ENCODE results near the gene HCN4.
A peak's percentile ranks its signal among the peaks of the same experiment; 100 is the strongest.

Gene HCN4

DNA sequence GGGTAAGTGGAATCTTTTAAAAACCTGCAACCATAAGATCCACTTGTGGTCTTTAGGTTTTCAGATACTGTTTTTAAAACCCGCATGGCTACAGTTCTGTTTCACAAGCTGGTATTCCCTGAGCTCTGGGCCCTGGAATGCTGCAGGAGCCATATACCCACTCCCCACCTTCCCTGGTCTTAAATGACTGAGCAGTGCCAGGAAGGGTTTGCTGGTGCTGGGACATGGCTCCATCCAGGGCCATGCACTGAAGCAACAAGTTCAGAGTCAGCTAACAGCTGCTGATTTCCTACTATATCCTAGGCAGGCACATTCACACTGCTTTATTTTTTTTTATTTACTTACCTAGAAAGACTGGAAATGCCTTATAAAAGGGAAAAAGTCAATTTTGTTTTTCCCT lies 77.3 kb downstream of the HCN4 start:
- DNase-seq = no peak

DNA sequence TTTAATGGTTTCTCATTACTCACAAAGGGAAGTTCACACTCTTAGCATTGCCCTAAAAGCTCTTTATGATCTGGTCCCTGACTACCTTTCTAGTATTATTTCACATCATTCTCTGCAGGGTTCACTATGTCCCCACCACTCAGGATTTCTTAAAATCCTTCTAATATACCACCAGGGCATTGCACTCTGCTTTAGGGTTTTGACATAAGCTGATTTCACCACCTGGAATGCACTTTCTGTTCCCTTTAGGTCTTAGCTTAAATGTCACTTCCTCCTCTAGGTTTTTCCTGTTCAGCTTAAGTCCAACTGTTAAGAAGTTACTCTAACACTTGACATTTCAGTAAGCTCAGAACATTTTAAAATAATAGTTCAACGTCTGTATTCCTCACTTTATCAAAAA lies 81.7 kb downstream of the HCN4 start:
- no peak for DNase-seq

DNA sequence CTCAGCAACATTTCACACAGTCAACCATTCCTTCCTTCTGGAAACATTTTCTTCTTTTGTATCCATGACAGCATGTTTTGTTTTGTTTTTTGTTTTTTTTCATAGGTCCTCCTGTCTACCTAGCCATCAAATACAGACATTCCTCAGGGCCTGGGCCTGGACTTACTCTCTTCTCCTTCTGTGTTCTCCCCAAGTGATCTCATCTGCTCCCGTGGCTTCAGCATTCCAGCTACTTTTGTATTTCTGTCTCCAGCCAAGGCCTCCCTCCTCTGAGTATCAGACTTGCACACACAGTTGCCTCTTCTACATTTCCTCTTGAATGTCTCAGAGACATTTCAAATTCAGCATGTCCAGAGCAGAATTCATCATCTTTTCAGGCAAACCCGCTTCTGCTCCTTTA lies 82.4 kb downstream of the HCN4 start:
- DNase-seq = no peak

DNA sequence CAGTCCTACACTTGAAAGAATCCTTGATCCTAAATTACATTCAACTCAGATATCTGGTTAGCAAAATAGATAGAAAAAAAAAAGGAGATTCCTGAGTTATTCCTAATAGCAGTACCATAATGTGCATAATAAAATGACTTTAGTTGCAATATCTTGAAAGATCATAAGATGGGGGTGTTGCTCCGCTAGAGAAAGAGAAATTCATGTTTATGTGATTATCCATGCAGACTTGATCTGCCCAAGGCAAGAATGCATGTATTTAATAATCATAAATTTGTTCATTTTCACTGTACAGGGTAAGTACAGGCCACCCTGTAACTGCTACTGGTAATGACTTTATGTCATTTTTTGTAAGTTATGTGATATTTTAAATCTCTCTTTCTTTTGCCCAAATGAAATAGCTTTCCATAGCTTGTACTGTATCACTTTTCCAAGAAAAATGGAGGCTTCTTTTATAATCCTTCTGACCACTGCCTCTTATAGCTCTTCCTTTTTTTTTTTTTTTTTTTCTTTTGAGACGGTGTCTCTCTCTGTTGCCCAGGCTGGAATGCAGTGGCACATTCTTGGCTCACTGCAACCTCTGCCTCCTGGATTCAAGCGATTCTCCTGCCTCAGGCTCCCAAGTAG lies 84.6 kb downstream of the HCN4 start:
- DNase-seq = no peak

DNA sequence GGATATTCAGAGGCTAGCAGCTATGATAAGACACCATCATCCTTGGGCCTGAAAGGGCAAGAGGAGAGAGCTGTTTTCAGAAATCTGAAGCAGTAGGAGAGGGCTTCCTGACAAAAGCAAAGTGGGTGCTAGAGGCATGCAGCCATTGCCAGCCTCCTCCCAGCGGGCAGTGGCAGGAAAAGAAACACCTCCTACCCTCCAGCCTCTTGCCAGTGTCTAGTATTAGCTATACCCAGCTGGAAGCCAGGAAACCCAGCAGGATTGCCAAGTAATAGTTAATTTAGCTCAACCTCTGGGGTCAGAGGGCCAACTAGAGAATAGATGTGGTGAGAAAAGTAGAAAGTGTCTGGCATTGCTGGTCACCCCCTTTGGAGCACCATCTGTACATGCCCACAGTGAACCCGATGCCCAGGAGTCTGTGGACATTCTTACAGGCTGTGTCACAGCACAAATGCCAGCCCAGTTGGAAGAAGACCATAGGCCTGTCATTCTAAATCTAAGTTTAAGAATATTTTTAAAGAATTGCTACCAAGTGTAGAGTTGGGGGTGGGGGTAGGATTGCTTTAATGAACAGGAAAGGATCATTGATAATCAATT lies 85.3 kb downstream of the HCN4 start:
- no peak for DNase-seq

DNA sequence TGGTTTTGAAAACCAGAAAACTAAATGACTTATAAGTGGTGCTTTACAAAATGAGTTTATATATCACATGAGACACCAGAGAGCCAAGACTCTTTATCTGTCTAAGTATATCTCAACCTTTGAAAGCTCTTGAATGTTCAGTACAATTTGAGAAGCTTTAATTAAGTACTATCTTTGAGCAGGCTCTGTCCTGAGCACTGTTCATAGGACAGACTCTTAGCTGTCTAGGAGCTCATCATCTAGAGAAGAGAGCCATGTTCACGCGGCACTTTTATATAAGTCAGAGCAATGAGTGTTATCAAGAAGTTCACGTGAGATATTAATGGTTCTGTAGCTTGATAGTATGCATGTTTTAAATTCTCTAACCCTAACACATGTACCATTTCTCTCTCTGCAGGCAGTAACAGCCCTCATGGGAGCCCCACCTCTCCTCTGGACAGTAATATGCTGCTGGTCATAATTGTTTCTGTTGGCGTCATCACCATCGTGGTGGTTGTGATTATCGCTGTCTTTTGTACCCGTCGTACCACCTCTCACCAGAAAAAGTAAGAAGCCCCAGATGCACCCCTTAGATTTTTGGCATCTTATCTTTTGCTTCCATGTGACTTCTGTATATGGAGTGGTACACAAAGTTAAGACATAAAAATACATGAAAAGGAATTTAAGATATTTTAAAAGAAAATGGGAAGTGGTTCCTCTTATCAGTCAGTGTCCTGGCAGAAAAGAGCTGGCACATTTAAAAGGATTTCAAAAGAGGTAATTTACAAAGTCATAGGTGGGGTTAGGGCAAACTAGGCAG lies 86.0 kb downstream of the HCN4 start:
- no peak for DNase-seq

DNA sequence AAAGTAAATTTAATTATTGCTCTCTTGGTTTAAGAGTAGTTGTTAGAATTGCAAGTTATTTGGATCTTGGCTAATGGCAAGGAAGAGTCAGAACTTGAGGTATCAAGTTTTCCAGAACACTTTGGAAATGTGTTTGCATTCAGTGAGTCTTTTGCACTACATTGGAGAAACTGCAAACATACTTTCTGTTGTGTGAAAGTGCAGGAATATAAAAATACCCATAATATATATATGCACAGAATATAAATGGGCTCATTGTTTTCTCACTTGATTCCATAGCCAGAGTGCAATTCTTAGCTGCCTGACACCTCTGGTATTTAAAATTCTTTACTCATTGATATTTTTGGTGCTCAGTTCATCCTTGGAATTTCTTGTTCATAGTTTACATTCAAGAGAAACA lies 92.9 kb downstream of the HCN4 start:
- DNase-seq = no peak

DNA sequence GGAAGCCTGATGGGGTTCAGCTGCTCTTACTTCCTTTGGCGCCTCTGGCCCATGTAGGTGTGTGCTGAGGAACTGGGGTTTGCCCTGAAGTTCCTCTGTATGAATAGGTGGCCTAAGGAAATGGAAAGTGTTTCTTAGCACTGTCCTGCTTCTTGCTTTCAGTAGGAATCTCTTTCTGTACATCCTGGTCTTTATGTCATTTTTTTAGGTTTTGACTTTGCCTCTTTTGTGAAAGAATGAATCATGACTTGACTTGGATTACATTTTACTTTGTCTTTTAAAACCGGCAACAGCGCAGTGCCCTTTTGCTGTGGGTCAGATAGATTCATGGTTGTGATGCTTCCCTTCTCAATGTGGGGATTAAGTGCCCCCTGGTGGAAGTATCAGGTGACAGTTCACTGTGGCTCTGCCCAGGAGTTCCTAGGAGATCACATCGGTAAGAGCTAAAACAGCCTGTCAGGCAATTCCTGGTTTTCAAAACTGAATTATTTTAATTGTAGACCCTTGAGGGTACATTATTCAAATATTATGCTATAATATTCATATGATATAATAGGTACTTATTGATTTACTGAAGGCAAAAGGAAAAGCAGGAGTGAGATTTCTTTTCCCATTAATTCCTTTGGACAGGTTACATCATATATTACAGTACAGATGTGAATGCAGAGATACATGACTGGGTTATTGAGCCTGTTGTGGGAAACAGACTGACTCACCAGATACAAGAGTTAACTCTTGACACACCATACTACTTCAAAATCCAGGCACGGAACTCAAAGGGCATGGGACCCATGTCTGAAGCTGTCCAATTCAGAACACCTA lies 95.4 kb downstream of the HCN4 start:
- peak; percentile 14 for DNase-seq

DNA sequence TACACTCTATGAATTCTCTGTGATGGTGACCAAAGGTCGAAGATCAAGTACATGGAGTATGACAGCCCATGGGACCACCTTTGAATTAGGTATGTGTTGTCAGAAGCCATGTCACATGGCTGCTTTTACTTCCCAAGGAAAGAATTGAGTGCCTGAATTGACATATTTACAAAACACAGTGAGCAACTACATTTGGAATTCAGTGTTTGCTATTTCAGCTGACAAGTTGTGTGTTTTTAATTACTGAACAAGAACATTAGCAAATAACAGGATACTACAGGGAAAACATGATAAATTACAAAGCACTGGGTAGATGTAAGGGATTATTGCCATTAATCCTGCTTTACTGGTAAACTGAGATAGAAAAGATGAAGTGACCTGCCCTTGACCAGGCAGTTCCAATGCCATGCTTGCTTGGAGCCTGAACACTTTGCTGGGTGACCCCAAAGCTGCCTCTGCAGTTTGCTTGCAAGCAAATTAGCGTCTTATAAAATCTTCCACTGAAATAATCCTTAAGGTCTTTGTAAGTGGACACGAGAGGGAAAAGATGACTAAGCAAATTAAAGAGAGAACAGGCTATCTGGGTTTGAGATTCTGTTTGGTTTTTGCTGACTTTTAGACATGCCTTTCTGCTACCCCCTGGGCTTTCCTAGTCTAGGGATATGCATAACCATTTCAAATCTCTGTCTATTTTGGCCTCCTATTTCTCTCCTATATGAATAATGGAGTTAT lies 98.2 kb downstream of the HCN4 start:
- DNase-seq = no peak

Measured in NCI-H526 treated with DMSO at 0.1 percent for 48 hours (cell line).